Loucy (cell line): ENCODE results near the gene ITLN1.
A peak's percentile ranks its signal among the peaks of the same experiment; 100 is the strongest.

Experiments
- H2AFZ ChIP-seq: fragments of 200-600 bp; sonication (generic); 2 replicates; pipeline ENCODE4 v1.6.0; 2016; ENCODE audit warnings: antibody characterized with exemption, mild to moderate bottlenecking, low read length, moderate library complexity
- H3F3A ChIP-seq: fragments of 200-600 bp; 2 replicates; pipeline ENCODE4 v1.6.0; 2016; ENCODE audit warnings: antibody characterized with exemption, low read depth, mild to moderate bottlenecking
- H3K27me3 ChIP-seq: fragments of 200-600 bp; sonication (generic); 2 replicates; pipeline ENCODE4 v1.6.1; 2014; ENCODE audit warnings: low read length, mild to moderate bottlenecking; ENCODE audit not compliant: insufficient read depth, poor library complexity, severe bottlenecking
- H3K36me3 ChIP-seq: fragments of 200-600 bp; sonication (generic); 2 replicates; pipeline ENCODE4 v1.6.1; 2016; ENCODE audit warnings: low read length; ENCODE audit not compliant: insufficient read depth
- H3K4me1 ChIP-seq: fragments of 200-600 bp; sonication (generic); 2 replicates; pipeline ENCODE4 v1.5.1; 2014; ENCODE audit warnings: low read length, mild to moderate bottlenecking; ENCODE audit not compliant: insufficient read depth, poor library complexity, severe bottlenecking
- H3K4me2 ChIP-seq: fragments of 200-600 bp; sonication (generic); 2 replicates; pipeline ENCODE4 v1.6.0; 2014; ENCODE audit warnings: antibody characterized with exemption, low read length, low read depth, mild to moderate bottlenecking; ENCODE audit not compliant: poor library complexity, severe bottlenecking
- H3K4me3 ChIP-seq: fragments of 200-600 bp; sonication (generic); 2 replicates; pipeline ENCODE4 v1.5.1; 2014; ENCODE audit warnings: low read length, mild to moderate bottlenecking, mixed read lengths; ENCODE audit not compliant: poor library complexity, severe bottlenecking
- H3K79me2 ChIP-seq: fragments of 200-600 bp; sonication (generic); 2 replicates; pipeline ENCODE4 v1.6.1; 2014; ENCODE audit warnings: low read length; ENCODE audit not compliant: insufficient read depth
- H3K9ac ChIP-seq: fragments of 200-600 bp; sonication (generic); 2 replicates; pipeline ENCODE4 v1.6.0; 2014; ENCODE audit warnings: mild to moderate bottlenecking, low read depth, low read length, moderate library complexity; ENCODE audit not compliant: poor library complexity, severe bottlenecking
- H3K9me2 ChIP-seq: fragments of 200-600 bp; sonication (generic); replicated peaks from 2 replicates; pipeline ENCODE4 v1.6.1; 2016; ENCODE audit warnings: low read depth, low read length, mixed read lengths
- H3K9me3 ChIP-seq: fragments of 200-600 bp; sonication (generic); 2 replicates; pipeline ENCODE4 v1.6.1; 2014; ENCODE audit warnings: mild to moderate bottlenecking, antibody characterized with exemption, low read length, low read depth; ENCODE audit not compliant: insufficient read depth
- H4K20me1 ChIP-seq: fragments of 200-600 bp; sonication (generic); 2 replicates; pipeline ENCODE4 v1.6.0; 2014; ENCODE audit warnings: antibody characterized with exemption, low read length, mild to moderate bottlenecking; ENCODE audit not compliant: insufficient read depth, poor library complexity, severe bottlenecking
- EZH2phosphoT487 ChIP-seq: fragments of 200-600 bp; IDR thresholded peaks from 2 replicates; pipeline ENCODE4 v1.6.1; 2018; ENCODE audit warnings: antibody characterized with exemption, mild to moderate bottlenecking, moderate library complexity, borderline replicate concordance
- TF ChIP-seq, protein P1 (sequence below): fragments of 200-600 bp; sonication (generic); conservative IDR thresholded peaks from 2 replicates; pipeline ENCODE4 v1.5.1; 2014; ENCODE audit warnings: mild to moderate bottlenecking, antibody characterized with exemption, low read length

Gene ITLN1

DNA sequence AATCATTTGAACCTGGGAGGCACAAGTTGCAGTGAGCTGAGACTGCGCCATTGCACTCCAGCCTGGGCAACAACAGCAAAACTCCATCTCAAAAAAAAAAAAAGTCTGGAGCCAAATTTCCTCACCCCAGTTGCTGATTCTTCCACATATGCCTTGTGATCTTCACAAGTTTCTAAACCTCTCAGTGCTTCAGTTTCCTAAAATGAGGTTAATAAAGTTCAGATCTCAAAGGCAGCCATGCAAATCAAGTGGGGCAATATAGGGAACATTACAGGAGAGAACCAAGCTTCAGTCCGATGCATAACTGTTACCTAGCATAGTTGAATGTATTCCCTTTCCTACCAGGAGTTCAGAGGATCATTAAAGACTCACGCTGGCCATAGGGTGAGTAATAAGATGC lies 4.8 kb downstream of the ITLN1 start:
- Histone ChIP-seq H2AFZ (no peak overlapping the region), H3K9me2 (no peaks in the 10 kb centered on the region), H4K20me1 (no peaks in the 10 kb centered on the region), H3K4me1 (peaks cover 26% of the 10 kb centered on the region), H3K9me3 (no peaks in the 10 kb centered on the region), H3K27me3 (no peaks in the 10 kb centered on the region), H3K36me3 (no peaks in the 10 kb centered on the region), H3F3A (no peaks in the 10 kb centered on the region), H3K9ac (no peak overlapping the region), H3K4me3 (no peak overlapping the region), H3K4me2 (no peak overlapping the region), H3K79me2 (no peaks in the 10 kb centered on the region)
- no peak for TF ChIP-seq EZH2phosphoT487
- TF ChIP-seq, protein P1, sequence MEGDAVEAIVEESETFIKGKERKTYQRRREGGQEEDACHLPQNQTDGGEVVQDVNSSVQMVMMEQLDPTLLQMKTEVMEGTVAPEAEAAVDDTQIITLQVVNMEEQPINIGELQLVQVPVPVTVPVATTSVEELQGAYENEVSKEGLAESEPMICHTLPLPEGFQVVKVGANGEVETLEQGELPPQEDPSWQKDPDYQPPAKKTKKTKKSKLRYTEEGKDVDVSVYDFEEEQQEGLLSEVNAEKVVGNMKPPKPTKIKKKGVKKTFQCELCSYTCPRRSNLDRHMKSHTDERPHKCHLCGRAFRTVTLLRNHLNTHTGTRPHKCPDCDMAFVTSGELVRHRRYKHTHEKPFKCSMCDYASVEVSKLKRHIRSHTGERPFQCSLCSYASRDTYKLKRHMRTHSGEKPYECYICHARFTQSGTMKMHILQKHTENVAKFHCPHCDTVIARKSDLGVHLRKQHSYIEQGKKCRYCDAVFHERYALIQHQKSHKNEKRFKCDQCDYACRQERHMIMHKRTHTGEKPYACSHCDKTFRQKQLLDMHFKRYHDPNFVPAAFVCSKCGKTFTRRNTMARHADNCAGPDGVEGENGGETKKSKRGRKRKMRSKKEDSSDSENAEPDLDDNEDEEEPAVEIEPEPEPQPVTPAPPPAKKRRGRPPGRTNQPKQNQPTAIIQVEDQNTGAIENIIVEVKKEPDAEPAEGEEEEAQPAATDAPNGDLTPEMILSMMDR, result no peak

DNA sequence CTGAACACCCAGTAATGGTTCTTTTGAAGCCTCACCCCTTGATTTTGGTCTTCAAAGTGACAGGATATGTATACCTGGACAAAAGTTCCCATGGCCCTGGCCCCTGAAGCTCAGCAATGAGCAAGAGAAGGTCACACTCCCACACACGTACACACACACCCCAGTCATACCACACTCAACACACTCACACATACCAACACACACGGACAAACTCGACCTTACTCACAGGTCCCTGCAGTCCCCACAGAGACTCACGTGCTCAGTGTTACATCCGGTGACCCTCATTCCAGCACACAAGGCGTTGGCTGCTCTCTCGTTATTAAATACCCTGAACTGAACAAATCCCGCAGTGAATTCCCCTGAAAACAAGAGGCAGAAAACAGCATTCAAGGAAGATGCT lies 5.9 kb downstream of the ITLN1 start:
- no peaks in the 10 kb centered on the region for H3K9me2 ChIP-seq
- no peak overlapping the region for H2AFZ ChIP-seq
- H3K36me3 ChIP-seq, result no peaks in the 10 kb centered on the region
- no peaks in the 10 kb centered on the region for H3F3A ChIP-seq
- H3K27me3 ChIP-seq, result no peaks in the 10 kb centered on the region
- no peak for TF ChIP-seq EZH2phosphoT487
- TF ChIP-seq, protein P1, result no peak
- no peaks in the 10 kb centered on the region for H4K20me1 ChIP-seq
- no peaks in the 10 kb centered on the region for H3K9me3 ChIP-seq
- H3K4me1 ChIP-seq, result peaks cover 28% of the 10 kb centered on the region
- H3K79me2 ChIP-seq, result no peaks in the 10 kb centered on the region
- no peak overlapping the region for H3K9ac ChIP-seq
- no peak overlapping the region for H3K4me2 ChIP-seq
- H3K4me3 ChIP-seq, result no peak overlapping the region

DNA sequence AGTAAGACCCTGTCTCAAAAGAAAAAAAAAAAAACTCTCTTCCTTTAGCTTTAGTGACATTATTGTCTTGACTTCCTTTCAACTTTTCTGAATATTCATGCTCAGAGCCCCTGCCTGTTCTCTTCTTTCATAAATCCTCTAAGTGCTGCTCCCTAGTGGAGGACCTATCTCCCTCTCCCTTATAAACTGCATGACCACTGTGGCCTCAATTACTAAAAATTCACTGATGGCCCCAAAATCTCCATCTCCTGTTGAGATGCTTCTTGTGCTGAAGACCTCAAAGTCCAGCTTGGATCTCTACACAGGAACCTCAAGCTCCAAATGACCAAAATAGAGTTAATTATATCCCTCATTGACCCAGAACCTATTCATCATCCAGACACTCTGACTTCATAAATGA lies 7.8 kb downstream of the ITLN1 start:
- H3K36me3 ChIP-seq, result no peaks in the 10 kb centered on the region
- H3K9me3 ChIP-seq, result no peaks in the 10 kb centered on the region
- H3F3A ChIP-seq, result no peaks in the 10 kb centered on the region
- peak overlapping the region; percentile 59; the same call in 1 of the 2 replicates for H2AFZ ChIP-seq
- H3K9me2 ChIP-seq, result no peaks in the 10 kb centered on the region
- no peaks in the 10 kb centered on the region for H4K20me1 ChIP-seq
- peaks cover 28% of the 10 kb centered on the region for H3K4me1 ChIP-seq
- no peaks in the 10 kb centered on the region for H3K27me3 ChIP-seq
- no peaks in the 10 kb centered on the region for H3K79me2 ChIP-seq
- H3K4me3 ChIP-seq, result no peak overlapping the region
- H3K4me2 ChIP-seq, result peak overlapping the region; percentile 46
- TF ChIP-seq, protein P1, result peak; percentile 82
- no peak for TF ChIP-seq EZH2phosphoT487
- peak overlapping the region; percentile 51 for H3K9ac ChIP-seq
